ACHN (cell line): ENCODE measurements around the gene AGTR2.
"Not testable (repeated sequence)": the region's sequence is repeated elsewhere in the genome, so short reads cannot be mapped to it uniquely, and the experiment has no call there.

Source experiments
- DNase-seq: peaks from one replicate; pipeline ENCODE4 v3.0.0-alpha.2; 2015
- in situ Hi-C: cut with HindIII; loops from 2 replicates; pipeline ENCODE4 v1.10.0; 2017; ENCODE audit warnings: low sequenced_read_pairs, low pct_ligation_motif_present, low pct_unique_long_range_greater_than_20kb

Gene AGTR2, protein sequence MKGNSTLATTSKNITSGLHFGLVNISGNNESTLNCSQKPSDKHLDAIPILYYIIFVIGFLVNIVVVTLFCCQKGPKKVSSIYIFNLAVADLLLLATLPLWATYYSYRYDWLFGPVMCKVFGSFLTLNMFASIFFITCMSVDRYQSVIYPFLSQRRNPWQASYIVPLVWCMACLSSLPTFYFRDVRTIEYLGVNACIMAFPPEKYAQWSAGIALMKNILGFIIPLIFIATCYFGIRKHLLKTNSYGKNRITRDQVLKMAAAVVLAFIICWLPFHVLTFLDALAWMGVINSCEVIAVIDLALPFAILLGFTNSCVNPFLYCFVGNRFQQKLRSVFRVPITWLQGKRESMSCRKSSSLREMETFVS

GRCh38 chrX:116170511-116170910 lies at the start of gene AGTR2:
AGTR2 (plus strand) TSS chrX:116170744; CDS start chrX:116172281, 1,537 bp downstream.
- in situ Hi-C loops, result no loop called here
- DNase-seq, result no peak

- DNase-seq, result no peak
- in situ Hi-C loops, result no loop called here
These were observed 35.3 kb upstream of the AGTR2 start for GRCh38 chrX:116135277-116135676.

- in situ Hi-C loops, DNase-seq: not testable (repeated sequence)
These were observed 29.3 kb upstream of the AGTR2 start for GRCh38 chrX:116141270-116141669.

GRCh38 chrX:116142976-116143375 lies 27.6 kb upstream of the AGTR2 start:
- DNase-seq, result no peak
- in situ Hi-C loops, result no loop called here

- in situ Hi-C loops, result no loop called here
These were observed 2.4 kb downstream of the AGTR2 start for GRCh38 chrX:116172976-116173375.

DNA sequence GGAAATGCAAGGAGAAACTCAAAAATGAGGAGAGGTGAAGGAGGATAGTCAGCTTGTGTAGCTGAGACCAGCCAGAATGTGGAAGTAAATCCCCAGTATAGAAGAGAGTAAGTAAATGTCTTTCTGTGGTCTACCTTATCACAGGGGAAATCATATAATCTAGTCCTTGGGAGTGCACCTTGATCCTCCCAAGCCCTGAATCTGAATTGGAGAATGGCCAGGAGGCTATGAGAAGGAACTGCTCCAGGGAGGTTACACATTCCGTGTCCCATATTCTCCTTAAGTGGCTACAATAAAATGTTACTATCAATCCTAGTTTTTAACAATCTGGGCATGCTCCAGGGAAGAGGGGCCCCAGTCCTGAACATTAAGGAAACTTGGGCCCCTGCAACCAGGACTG lies 10.8 kb downstream of the AGTR2 start:
- in situ Hi-C loops, result no loop called here
- DNase-seq, result no peak

More at GRCh38 chrX:116172976-116173375, 2.4 kb downstream of the AGTR2 start:
- DNase-seq, result no peak

- in situ Hi-C loops, result no loop called here
- no peak for DNase-seq
These were observed 14.6 kb downstream of the AGTR2 start for GRCh38 chrX:116185163-116185562.

- DNase-seq, result no peak
- in situ Hi-C loops, result no loop called here
These were observed 24.1 kb downstream of the AGTR2 start for GRCh38 chrX:116194649-116195048.

GRCh38 chrX:116198235-116198634 lies 27.7 kb downstream of the AGTR2 start:
- in situ Hi-C loops, result no loop called here
- no peak for DNase-seq

DNA sequence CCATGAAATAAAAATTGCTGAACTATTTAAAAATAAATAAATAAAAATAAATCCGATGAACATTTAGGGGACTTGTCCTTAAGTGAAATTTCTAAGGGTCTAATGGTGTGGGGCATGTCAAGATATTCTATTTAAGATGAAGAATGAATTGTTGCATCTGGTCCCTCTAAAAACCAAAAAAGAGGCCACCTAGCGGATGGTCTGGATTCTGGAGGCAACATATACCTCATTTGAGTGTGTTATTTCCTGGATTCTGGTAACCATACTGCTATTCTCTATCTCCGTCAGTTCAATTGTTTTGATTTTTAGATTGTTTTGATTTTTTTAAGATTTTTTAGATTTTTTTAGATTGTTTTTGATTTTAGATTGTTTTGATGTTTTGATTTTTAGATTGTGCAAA lies 28.3 kb downstream of the AGTR2 start:
- DNase-seq, result no peak
- in situ Hi-C loops, result no loop called here

- DNase-seq, result peak; percentile 3
- in situ Hi-C loops, result no loop called here
These were observed 34.4 kb downstream of the AGTR2 start for GRCh38 chrX:116204932-116205331.

DNA sequence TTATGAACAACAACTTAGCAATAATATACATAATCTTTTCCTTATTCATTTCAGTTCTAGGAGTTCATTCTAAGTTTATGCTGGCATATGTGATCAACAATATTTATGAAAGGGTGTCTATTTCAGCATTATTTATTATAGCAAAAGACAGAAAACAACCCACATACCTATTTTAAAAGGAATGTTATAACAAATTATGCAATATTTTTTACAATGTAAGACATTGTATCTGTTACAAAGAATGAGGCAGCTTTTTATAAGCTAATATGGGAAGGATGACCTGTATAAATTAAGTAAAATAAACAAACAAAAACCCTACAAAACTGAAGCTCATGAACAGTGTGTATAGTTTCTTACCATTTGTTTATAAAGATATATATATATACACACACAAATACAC lies 42.7 kb downstream of the AGTR2 start:
- in situ Hi-C loops, result no loop called here
- no peak for DNase-seq

- DNase-seq, in situ Hi-C loops: not testable (repeated sequence)
These were observed 46.5 kb downstream of the AGTR2 start for GRCh38 chrX:116217080-116217479.
